GM12864 (cell line): Measurements from ENCODE around the gene SAP30L.

Experiments used
- DNase-seq: peaks from one replicate; pipeline ENCODE4 v3.0.0-alpha.2; 2011; ENCODE audit warnings: low read depth
- H3K4me3 ChIP-seq: 2 replicates; pipeline ENCODE4 v1.5.1; 2011; ENCODE audit warnings: mild to moderate bottlenecking, low read depth, low read length, control low read depth
- CTCF ChIP-seq: IDR thresholded peaks from 2 replicates; pipeline ENCODE4 v1.5.1; 2011; ENCODE audit warnings: low read depth, mild to moderate bottlenecking, moderate library complexity, low read length, control low read depth, inconsistent platforms; ENCODE audit errors: missing control alignments

Gene SAP30L

GRCh38 chr5:154498994-154499393, 53.2 kb downstream of the SAP30L start:
- H3K4me3 ChIP-seq = no peak overlapping the region
- no peak for DNase-seq
- TF ChIP-seq CTCF = no peak

GRCh38 chr5:154501566-154501965, 55.8 kb downstream of the SAP30L start:
- TF ChIP-seq CTCF = no peak
- no peak for DNase-seq
- no peak overlapping the region for H3K4me3 ChIP-seq

- TF ChIP-seq CTCF = no peak
- no peak overlapping the region for H3K4me3 ChIP-seq
- DNase-seq = no peak
These were observed 56.4 kb downstream of the SAP30L start for GRCh38 chr5:154502180-154502579.

GRCh38 chr5:154503698-154504039, 57.9 kb downstream of the SAP30L start:
- no peak for DNase-seq
- no peak overlapping the region; the same call in 1 of the 2 replicates for H3K4me3 ChIP-seq
- no peak for TF ChIP-seq CTCF

- DNase-seq = no peak
- no peak for TF ChIP-seq CTCF
- no peak overlapping the region for H3K4me3 ChIP-seq
These were observed 59.8 kb downstream of the SAP30L start for GRCh38 chr5:154505567-154505966.

GRCh38 chr5:154506049-154506715, 60.4 kb downstream of the SAP30L start:
- no peak for TF ChIP-seq CTCF
- DNase-seq = no peak
- H3K4me3 ChIP-seq = no peak overlapping the region

GRCh38 chr5:154506716-154507080, 60.9 kb downstream of the SAP30L start:
- no peak overlapping the region for H3K4me3 ChIP-seq
- no peak for DNase-seq
- no peak for TF ChIP-seq CTCF
